Stimulated activated CD8-positive, alpha-beta memory T cell treated with anti-CD3 and anti-CD28 coated beads, Interleukin-4, amount 100 ng/mL, for 4 hours (primary cell): ENCODE measurements around the gene UBR7.
"Not testable (repeated sequence)": the region's sequence is repeated elsewhere in the genome, so short reads cannot be mapped to it uniquely, and the experiment has no call there.

Experiments
- DNase-seq, 2 donors: peaks; one replicate each; pipeline ENCODE4 v3.0.0-alpha.2; 2020; ENCODE audit warnings: low read depth in 2 of 2, low spot score in 1 of 2

The UBR7 gene

GRCh38 chr14:93206793-93207467 is at the start of gene UBR7, which contains the start of gene GON7:
UBR7 (plus strand) TSS chr14:93207256; CDS start chr14:93207292, 36 bp downstream.
GON7 (minus strand) TSS chr14:93207065; CDS start chr14:93207037, 28 bp downstream.
- DNase-seq: peak; percentile 52 to 73

GRCh38 chr14:93158349-93158748 is 48.7 kb upstream of the UBR7 start:
- DNase-seq: not testable (repeated sequence)

- not testable (repeated sequence) for DNase-seq
These were observed 47.3 kb upstream of the UBR7 start for GRCh38 chr14:93159625-93160352.

- no peak for DNase-seq
These were observed 46.7 kb upstream of the UBR7 start for GRCh38 chr14:93160353-93160801.

GRCh38 chr14:93161411-93161940 is 45.6 kb upstream of the UBR7 start:
- no peak for DNase-seq

- no peak for DNase-seq
These were observed 43.5 kb upstream of the UBR7 start for GRCh38 chr14:93163564-93163963.

GRCh38 chr14:93165271-93166265 is 41.5 kb upstream of the UBR7 start:
- not testable (repeated sequence) for DNase-seq

GRCh38 chr14:93168610-93169009 is 38.4 kb upstream of the UBR7 start:
- not testable (repeated sequence) for DNase-seq

- DNase-seq: not testable (repeated sequence)
These were observed 37.4 kb upstream of the UBR7 start for GRCh38 chr14:93169619-93170018.

GRCh38 chr14:93170141-93170540 is 36.9 kb upstream of the UBR7 start:
- not testable (repeated sequence) for DNase-seq

GRCh38 chr14:93171376-93171775 is 35.7 kb upstream of the UBR7 start:
- DNase-seq: no peak

- no peak for DNase-seq
These were observed 33.1 kb upstream of the UBR7 start for GRCh38 chr14:93173943-93174395.

- DNase-seq: not testable (repeated sequence)
These were observed 32.3 kb upstream of the UBR7 start for GRCh38 chr14:93174731-93175130.

- DNase-seq: no peak
These were observed 31.6 kb upstream of the UBR7 start for GRCh38 chr14:93175492-93175891.

GRCh38 chr14:93183596-93184317 is 23.3 kb upstream of the UBR7 start:
- DNase-seq: no peak

GRCh38 chr14:93184391-93185348 is 22.4 kb upstream of the UBR7 start, which contains the start of the genes LYSET and MOAP1:
LYSET (plus strand) TSS chr14:93185317; CDS start chr14:93185406, 89 bp downstream.
MOAP1 (minus strand) TSS chr14:93184897; CDS start chr14:93184242, 655 bp downstream.
- DNase-seq: peak; percentile 66 to 78

- DNase-seq: no peak
These were observed 21.7 kb upstream of the UBR7 start for GRCh38 chr14:93185349-93185720.

GRCh38 chr14:93186466-93186865 is 20.6 kb upstream of the UBR7 start:
- DNase-seq: no peak

GRCh38 chr14:93186956-93187355 is 20.1 kb upstream of the UBR7 start:
- DNase-seq: no peak
